ENCODE data around the gene PROB1.

Gene PROB1

GRCh38 chr5:139385061-139386049 lies 9.5 kb downstream of the PROB1 start:
- DNase-seq (ENCODE audit: low read depth), result no peak
- no peak overlapping the region for H3K4me3 ChIP-seq (ENCODE audit: low read depth, low read length)
- TF ChIP-seq CTCF (IDR thresholded peaks at IDR 0.05; ENCODE audit: low read depth, low read length, missing control alignments), result no peak
- in situ Hi-C loops (cut with HindIII; ENCODE audit: low sequenced_read_pairs), result no loop called here

- in situ Hi-C loops (cut with HindIII; ENCODE audit: low sequenced_read_pairs), result no loop called here
- no peak for TF ChIP-seq CTCF (IDR thresholded peaks at IDR 0.05; ENCODE audit: low read depth, low read length, missing control alignments)
- no peak for DNase-seq (ENCODE audit: low read depth)
- H3K4me3 ChIP-seq (ENCODE audit: low read depth, low read length), result no peak overlapping the region
Measured at GRCh38 chr5:139384591-139385051, 10.3 kb downstream of the PROB1 start.

GRCh38 chr5:139383993-139384590 lies 10.8 kb downstream of the PROB1 start:
- no peak overlapping the region for H3K4me3 ChIP-seq (ENCODE audit: low read depth, low read length)
- DNase-seq (ENCODE audit: low read depth), result no peak
- in situ Hi-C loops (cut with HindIII; ENCODE audit: low sequenced_read_pairs), result no loop called here
- no peak for TF ChIP-seq CTCF (IDR thresholded peaks at IDR 0.05; ENCODE audit: low read depth, low read length, missing control alignments)

- no peak within 1 kb of the TSS for H3K4me3 ChIP-seq (ENCODE audit: low read depth, low read length)
- in situ Hi-C loops (cut with HindIII; ENCODE audit: low sequenced_read_pairs), result no loop called here
- DNase-seq (ENCODE audit: low read depth), result no peak
- no peak for TF ChIP-seq CTCF (IDR thresholded peaks at IDR 0.05; ENCODE audit: low read depth, low read length, missing control alignments)
Measured at GRCh38 chr5:139383275-139383992, 11.5 kb downstream of the PROB1 start, which contains the start of gene SLC23A1. Gene SLC23A1, minus strand, starts transcription at chr5:139383297. Its CDS starts 44 bp downstream, at chr5:139383253.

- in situ Hi-C loops (cut with HindIII; ENCODE audit: low sequenced_read_pairs), result no loop called here
- no peak for DNase-seq (ENCODE audit: low read depth)
- H3K4me3 ChIP-seq (ENCODE audit: low read depth, low read length), result no peak overlapping the region
- TF ChIP-seq CTCF (IDR thresholded peaks at IDR 0.05; ENCODE audit: low read depth, low read length, missing control alignments), result no peak
Measured at GRCh38 chr5:139382807-139383206, 12.1 kb downstream of the PROB1 start.
